SK-N-SH treated with all-trans-retinoic acid at 6 μM for 48 hours (cell line): ENCODE data around the gene MPPED1.

Experiments
- ARNTL ChIP-seq: fragments of 450-650 bp; formaldehyde crosslinking; IDR thresholded peaks from 2 replicates; pipeline ENCODE4 v1.5.0; 2020; ENCODE audit warnings: low read depth, mild to moderate bottlenecking, moderate library complexity, borderline replicate concordance
- CREB5 ChIP-seq: fragments of 250-450 bp; sonication (Bioruptor Pico); IDR thresholded peaks from 2 replicates; pipeline ENCODE4 v1.5.1; 2020; ENCODE audit warnings: low read depth, mild to moderate bottlenecking, moderate library complexity
- ESRRG ChIP-seq: fragments of 250-450 bp; sonication (Bioruptor Pico); IDR thresholded peaks from 2 replicates; pipeline ENCODE4 v1.6.1; 2021; ENCODE audit warnings: mild to moderate bottlenecking
- GLIS3 ChIP-seq: fragments of 250-450 bp; sonication (Bioruptor Pico); IDR thresholded peaks from 2 replicates; pipeline ENCODE4 v1.5.0; 2020; ENCODE audit warnings: mild to moderate bottlenecking, moderate library complexity
- PATZ1 ChIP-seq: fragments of 250-450 bp; sonication (Bioruptor Pico); IDR thresholded peaks from 2 replicates; pipeline ENCODE4 v1.8.0; 2020; ENCODE audit warnings: mild to moderate bottlenecking, moderate library complexity, borderline replicate concordance
- POU6F1 ChIP-seq: fragments of 250-450 bp; sonication (Bioruptor Pico); IDR thresholded peaks from 2 replicates; pipeline ENCODE4 v1.8.0; 2021; ENCODE audit warnings: low read depth, mild to moderate bottlenecking, moderate library complexity, borderline replicate concordance
- PPARA ChIP-seq: fragments of 250-450 bp; sonication (Bioruptor Pico); IDR thresholded peaks from 2 replicates; pipeline ENCODE4 v1.5.0; 2020; ENCODE audit warnings: mild to moderate bottlenecking, borderline replicate concordance
- RARB ChIP-seq: fragments of 250-450 bp; sonication (Bioruptor Pico); IDR thresholded peaks from 2 replicates; pipeline ENCODE4 v1.8.0; 2021; ENCODE audit warnings: mild to moderate bottlenecking, moderate library complexity
- SNAI2 ChIP-seq: fragments of 250-450 bp; sonication (Bioruptor Pico); IDR thresholded peaks from 2 replicates; pipeline ENCODE4 v1.5.0; 2020; ENCODE audit warnings: mild to moderate bottlenecking, moderate library complexity
- TOX ChIP-seq: fragments of 250-450 bp; sonication (Bioruptor Pico); IDR thresholded peaks from 2 replicates; pipeline ENCODE4 v1.8.0; 2021; ENCODE audit warnings: mild to moderate bottlenecking, moderate library complexity, borderline replicate concordance
- ZC3H10 ChIP-seq: fragments of 250-450 bp; sonication (Bioruptor Pico); IDR thresholded peaks from 2 replicates; pipeline ENCODE4 v1.5.1; 2021; ENCODE audit warnings: mild to moderate bottlenecking, moderate library complexity
- ZFP3 ChIP-seq: fragments of 250-450 bp; sonication (Bioruptor Pico); IDR thresholded peaks from 2 replicates; pipeline ENCODE4 v1.5.0; 2020; ENCODE audit warnings: mild to moderate bottlenecking, moderate library complexity
- ZFP30 ChIP-seq: fragments of 450-650 bp; formaldehyde crosslinking; IDR thresholded peaks from 2 replicates; pipeline ENCODE4 v1.5.0; 2022; ENCODE audit warnings: mild to moderate bottlenecking, moderate library complexity
- ZNF8 ChIP-seq: fragments of 450-650 bp; formaldehyde crosslinking; IDR thresholded peaks from 2 replicates; pipeline ENCODE4 v1.5.0; 2020; ENCODE audit warnings: mild to moderate bottlenecking, moderate library complexity

GRCh38 chr22:43439368-43440103, 27.7 kb downstream of the MPPED1 start:
- TF ChIP-seq RARB (CRISPR knock-in tag) (no peak), TOX (CRISPR knock-in tag) (no peak), ARNTL (CRISPR knock-in tag) (no peak), CREB5 (CRISPR knock-in tag) (no peak), ZFP30 (CRISPR knock-in tag) (no peak), GLIS3 (CRISPR knock-in tag) (no peak), ZC3H10 (CRISPR knock-in tag) (no peak), PATZ1 (CRISPR knock-in tag) (no peak), ZFP3 (CRISPR knock-in tag) (no peak), SNAI2 (no peak), POU6F1 (CRISPR knock-in tag) (no peak), ESRRG (no peak), ZNF8 (CRISPR knock-in tag) (no peak), PPARA (CRISPR knock-in tag) (no peak)
